ENCODE data around the gene LYZL1.
"Not testable (repeated sequence)": the region's sequence is repeated elsewhere in the genome, so short reads cannot be mapped to it uniquely, and the experiment has no call there.

LYZL1 gene

GRCh38 chr10:29265210-29265768, 23.6 kb upstream of the LYZL1 start:
- DNase-seq, result no peak

- DNase-seq, result no peak
Measured at GRCh38 chr10:29266641-29267040, 22.2 kb upstream of the LYZL1 start.

GRCh38 chr10:29268011-29268410, 20.9 kb upstream of the LYZL1 start:
- no peak for DNase-seq

- no peak for DNase-seq
Measured at GRCh38 chr10:29269486-29269885, 19.4 kb upstream of the LYZL1 start.

GRCh38 chr10:29270883-29271282, 18.0 kb upstream of the LYZL1 start:
- DNase-seq, result no peak

- no peak for DNase-seq
Measured at GRCh38 chr10:29271877-29272276, 17.0 kb upstream of the LYZL1 start.

GRCh38 chr10:29273478-29273877, 15.4 kb upstream of the LYZL1 start:
- DNase-seq, result no peak

- DNase-seq, result no peak
Measured at GRCh38 chr10:29276251-29276850, 12.5 kb upstream of the LYZL1 start.

- no peak for DNase-seq
Measured at GRCh38 chr10:29277296-29277695, 11.6 kb upstream of the LYZL1 start.

- DNase-seq, result no peak
Measured at GRCh38 chr10:29279779-29280487, 8.9 kb upstream of the LYZL1 start.

- no peak for DNase-seq
Measured at GRCh38 chr10:29280488-29280840, 8.4 kb upstream of the LYZL1 start.

- DNase-seq, result no peak
Measured at GRCh38 chr10:29285624-29286051, 3.2 kb upstream of the LYZL1 start.

GRCh38 chr10:29287635-29288034, 1.2 kb upstream of the LYZL1 start:
- DNase-seq, result no peak

- DNase-seq, result not testable (repeated sequence)
Measured at GRCh38 chr10:29291561-29291960, 2.7 kb downstream of the LYZL1 start.

GRCh38 chr10:29292406-29292805, 3.5 kb downstream of the LYZL1 start:
- DNase-seq, result not testable (repeated sequence)

GRCh38 chr10:29295813-29296212, 6.9 kb downstream of the LYZL1 start:
- DNase-seq, result no peak

- DNase-seq, result no peak
Measured at GRCh38 chr10:29297678-29298077, 8.8 kb downstream of the LYZL1 start.

GRCh38 chr10:29301359-29301910, 12.6 kb downstream of the LYZL1 start:
- DNase-seq, result no peak

- no peak for DNase-seq
Measured at GRCh38 chr10:29302499-29302898, 13.6 kb downstream of the LYZL1 start.

- DNase-seq, result no peak
Measured at GRCh38 chr10:29304264-29304994, 15.6 kb downstream of the LYZL1 start.

- DNase-seq, result no peak
Measured at GRCh38 chr10:29304995-29305335, 16.1 kb downstream of the LYZL1 start.

- DNase-seq, result no peak
Measured at GRCh38 chr10:29306688-29307087, 17.8 kb downstream of the LYZL1 start.

- DNase-seq, result not testable (repeated sequence)
Measured at GRCh38 chr10:29308142-29308541, 19.3 kb downstream of the LYZL1 start.

- DNase-seq, result no peak
Measured at GRCh38 chr10:29309465-29309864, 20.6 kb downstream of the LYZL1 start.

All from SIG-M5 (cell line).